Natural killer cell (primary cell): ENCODE data around the gene CIAO3. TPM values are rescaled to one million over a fixed set of nuclear protein-coding genes. Genes with fewer than 3 reads are reported as not detected.

Experiments used
- ATAC-seq, 3 donors: fragments of 150-1000 bp in 2 of 3; fragments of 200-7000 bp in 1 of 3; cut with Tn5 transposase; 1 replicate in 1 of 3; 2 replicates in 2 of 3; pipeline ENCODE4 v1.10.0; 2021; ENCODE audit warnings: mild to moderate bottlenecking in 2 of 3, moderate library complexity in 2 of 3
- DNase-seq, 2 donors: peaks; one replicate each; pipeline versions ENCODE4 v3.0.0 to v3.0.0-alpha.2; 2013 to 2021; ENCODE audit warnings: mixed read lengths in 1 of 2
- H3K27ac ChIP-seq: one replicate; pipeline ENCODE4 v1.5.1; 2013; ENCODE audit warnings: mild to moderate bottlenecking, low read length
- H3K27me3 ChIP-seq: one replicate; pipeline ENCODE4 v1.6.1; 2013; ENCODE audit warnings: low read length; ENCODE audit not compliant: control insufficient read depth, insufficient read depth
- H3K36me3 ChIP-seq: one replicate; pipeline ENCODE4 v1.6.1; 2013; ENCODE audit warnings: low read length; ENCODE audit not compliant: control insufficient read depth, insufficient read depth
- H3K4me1 ChIP-seq: one replicate; pipeline ENCODE4 v1.6.1; 2013; ENCODE audit warnings: low read length; ENCODE audit not compliant: control insufficient read depth, insufficient read depth
- H3K4me3 ChIP-seq: one replicate; pipeline ENCODE4 v1.5.1; 2013; ENCODE audit warnings: low read length
- H3K9me3 ChIP-seq: one replicate; pipeline ENCODE4 v1.6.1; 2013; ENCODE audit warnings: low read length; ENCODE audit not compliant: control insufficient read depth, insufficient read depth
- H3K27ac Mint-ChIP-seq, 2 donors: one replicate each; pipeline ENCODE4 v1.8.0; 2022; ENCODE audit warnings: mild to moderate bottlenecking in 2 of 2, mixed read lengths in 2 of 2, moderate library complexity in 1 of 2
- H3K27me3 Mint-ChIP-seq, 2 donors: one replicate each; pipeline ENCODE4 v1.8.0; 2022; ENCODE audit warnings: low read depth in 2 of 2, mixed read lengths in 2 of 2
- H3K36me3 Mint-ChIP-seq: one replicate; pipeline ENCODE4 v1.8.0; 2022; ENCODE audit warnings: mixed read lengths
- H3K4me1 Mint-ChIP-seq, 2 donors: one replicate each; pipeline ENCODE4 v1.8.0; 2022; ENCODE audit warnings: mixed read lengths in 2 of 2
- H3K4me3 Mint-ChIP-seq: one replicate; pipeline ENCODE4 v1.8.0; 2022; ENCODE audit warnings: mild to moderate bottlenecking, moderate library complexity, mixed read lengths
- H3K9me3 Mint-ChIP-seq, 2 donors: one replicate each; pipeline ENCODE4 v1.8.0; 2022; ENCODE audit warnings: mixed read lengths in 2 of 2
- CTCF ChIP-seq: fragments of 200-600 bp; IDR thresholded peaks from one replicate; pipeline ENCODE4 v1.8.0; 2022; ENCODE audit warnings: antibody characterized with exemption
- WGBS: methylation state at CpG from one replicate; pipeline ENCODE4 v1.1.7; 2013; ENCODE audit warnings: missing lambda C conversion rate; ENCODE audit not compliant: insufficient coverage; 5-methylcytosine and 5-hydroxymethylcytosine counted together
- intact Hi-C: fragments of 100-400 bp; cut with micrococcal nuclease; formaldehyde crosslinking; loops from one replicate; pipeline ENCODE4 v1.14.2; 2022
- total RNA-seq, 4 donors: library from RNA; stranded (reverse); fragments of 120-200 nt in 1 of 4; gene quantifications; one replicate each; pipeline versions ENCODE4 v1.2.3 to v1.2.4, GENCODE V29; 2013 to 2022

CIAO3 gene
- total RNA-seq, 3 donors from 2014 or later (not counting 1 experiment from before 2014, with no cell fraction given) = 36.9 to 39.8 (median 37.5) TPM

- no peaks in the 10 kb centered on the region for H3K9me3 Mint-ChIP-seq
- Histone ChIP-seq H3K27ac (no peak overlapping the region), H3K9me3 (no peaks in the 10 kb centered on the region), H3K4me1 (peaks cover 20% of the 10 kb centered on the region), H3K4me3 (no peak overlapping the region), H3K27me3 (no peaks in the 10 kb centered on the region), H3K36me3 (peaks cover 15% of the 10 kb centered on the region)
- TF ChIP-seq CTCF = no peak
- peaks cover 0 to 3% of the 10 kb centered on the region in 2 donors for H3K4me1 Mint-ChIP-seq
- DNase-seq (no peak), ATAC-seq (no peak)
- intact Hi-C loops = no loop called here
- no peaks in the 10 kb centered on the region for H3K27me3 Mint-ChIP-seq
- H3K27ac Mint-ChIP-seq = no peak overlapping the region
- 89% methylated on average over 22 of the region's 22 CpGs for WGBS
- no peaks in the 10 kb centered on the region for H3K36me3 Mint-ChIP-seq
- no peak overlapping the region for H3K4me3 Mint-ChIP-seq
Observed at GRCh38 chr16:730666-731509, 9.9 kb downstream of the CIAO3 start.

GRCh38 chr16:729768-730665 lies 10.8 kb downstream of the CIAO3 start:
- DNase-seq = no peak
- Histone ChIP-seq H3K4me3 (no peak overlapping the region), H3K27me3 (no peaks in the 10 kb centered on the region), H3K9me3 (no peaks in the 10 kb centered on the region), H3K36me3 (peaks cover 12% of the 10 kb centered on the region), H3K27ac (no peak overlapping the region), H3K4me1 (peaks cover 24% of the 10 kb centered on the region)
- TF ChIP-seq CTCF = no peak
- Mint-ChIP-seq H3K36me3 (no peaks in the 10 kb centered on the region), H3K27me3 (no peaks in the 10 kb centered on the region), H3K4me3 (no peak overlapping the region), H3K27ac (no peak overlapping the region), H3K9me3 (no peaks in the 10 kb centered on the region), H3K4me1 (peaks cover 0 to 3% of the 10 kb centered on the region in 2 donors)
- ATAC-seq = no peak
- WGBS = 95% methylated on average over 37 of the region's 37 CpGs
- intact Hi-C loops = no loop called here

GRCh38 chr16:728890-729744 lies 11.7 kb downstream of the CIAO3 start:
- H3K9me3 ChIP-seq = no peaks in the 10 kb centered on the region
- H3K4me3 Mint-ChIP-seq = peak overlapping the region; percentile 37
- H3K4me3 ChIP-seq = no peak overlapping the region
- H3K27ac ChIP-seq = no peak overlapping the region
- peaks cover 9% of the 10 kb centered on the region for H3K36me3 ChIP-seq
- no peak overlapping the region for H3K27ac Mint-ChIP-seq
- TF ChIP-seq CTCF = no peak
- H3K36me3 Mint-ChIP-seq = no peaks in the 10 kb centered on the region
- H3K4me1 ChIP-seq = peaks cover 24% of the 10 kb centered on the region
- no peak for DNase-seq
- no peak for ATAC-seq
- H3K27me3 Mint-ChIP-seq = no peaks in the 10 kb centered on the region
- intact Hi-C loops = no loop called here
- 85% methylated on average over 54 of the region's 55 CpGs for WGBS
- H3K9me3 Mint-ChIP-seq = no peaks in the 10 kb centered on the region
- peaks cover 0 to 3% of the 10 kb centered on the region in 2 donors for H3K4me1 Mint-ChIP-seq
- no peaks in the 10 kb centered on the region for H3K27me3 ChIP-seq
